Calu3 (cell line): Measurements from ENCODE around the gene SMARCA4. TPM values are rescaled to one million over a fixed set of nuclear protein-coding genes. Genes with fewer than 3 reads are reported as not detected.
A peak's percentile ranks its signal among the peaks of the same experiment; 100 is the strongest.
"Not testable (repeated sequence)": the region's sequence is repeated elsewhere in the genome, so short reads cannot be mapped to it uniquely, and the experiment has no call there.

ENCODE experiments used
- BruUV-seq: library from RNA; stranded (reverse); fragments of 400-500 nt; replicated peaks from 2 replicates; lab custom pipeline; 2021; lab: Mats Ljungman, UMichigan
- CTCF ChIA-PET: fragments of 300-600 bp; sonication (Branson Sonifier 250); formaldehyde crosslinking; loops from one replicate; lab custom pipeline; 2022; ENCODE audit warnings: antibody characterized with exemption; lab: Charles Lee
- DNase-seq: peaks from one replicate; pipeline ENCODE4 v3.0.0; 2022
- H3K27ac Mint-ChIP-seq: one replicate; pipeline ENCODE4 v1.8.0; 2022; ENCODE audit warnings: mixed read lengths; ENCODE audit not compliant: unreplicated experiment
- H3K27me3 Mint-ChIP-seq: one replicate; pipeline ENCODE4 v1.8.0; 2022; ENCODE audit warnings: mixed read lengths; ENCODE audit not compliant: unreplicated experiment
- H3K36me3 Mint-ChIP-seq: one replicate; pipeline ENCODE4 v1.8.0; 2022; ENCODE audit warnings: mild to moderate bottlenecking, moderate library complexity, mixed read lengths; ENCODE audit not compliant: insufficient read depth, unreplicated experiment
- H3K4me1 Mint-ChIP-seq: one replicate; pipeline ENCODE4 v1.8.0; 2022; ENCODE audit warnings: mild to moderate bottlenecking, low read depth, mixed read lengths; ENCODE audit not compliant: unreplicated experiment
- H3K4me3 Mint-ChIP-seq: one replicate; pipeline ENCODE4 v1.8.0; 2022; ENCODE audit warnings: mild to moderate bottlenecking, low read depth, moderate library complexity, mixed read lengths; ENCODE audit not compliant: unreplicated experiment
- H3K9me3 Mint-ChIP-seq: one replicate; pipeline ENCODE4 v1.8.0; 2022; ENCODE audit warnings: low read depth, mixed read lengths; ENCODE audit not compliant: unreplicated experiment
- intact Hi-C: fragments of 100-400 bp; cut with micrococcal nuclease; formaldehyde crosslinking; loops from one replicate; pipeline ENCODE4 v1.10.0; 2022; ENCODE audit not compliant: unreplicated experiment
- total RNA-seq: library from RNA; stranded (reverse); gene quantifications from 2 replicates; pipeline ENCODE4 v1.2.3, GENCODE V29; 2022
- TF ChIP-seq, protein P1 (sequence below): fragments of 200-600 bp; IDR thresholded peaks from one replicate; pipeline ENCODE4 v1.8.0; 2022; ENCODE audit warnings: antibody characterized with exemption; ENCODE audit not compliant: unreplicated experiment

SMARCA4 gene
- total RNA-seq, 1 experiment from 2014 or later: 116 TPM

DNA sequence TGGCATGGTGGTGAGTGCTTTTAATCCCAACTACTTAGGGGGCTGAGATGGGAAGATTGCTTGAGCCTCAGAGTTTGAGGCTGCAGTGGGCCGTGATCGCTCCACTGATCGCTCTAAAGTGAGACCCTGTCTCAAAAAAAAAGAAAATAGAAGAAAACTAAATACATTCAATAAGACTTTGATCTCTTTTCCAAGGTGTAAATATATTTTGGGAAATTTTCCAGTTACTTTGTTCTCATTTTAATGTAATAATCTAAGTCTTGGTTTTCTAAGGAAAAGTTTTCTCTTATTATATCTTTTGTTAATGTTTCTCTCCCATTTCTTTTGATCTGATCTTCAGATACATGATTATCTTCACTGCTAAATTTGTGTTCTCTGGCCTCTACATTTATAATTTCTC is 138.0 kb downstream of the SMARCA4 start:
- peak overlapping the region; percentile 96 for H3K27ac Mint-ChIP-seq
- no peaks in the 10 kb centered on the region for H3K9me3 Mint-ChIP-seq
- H3K4me1 Mint-ChIP-seq: peaks cover 15% of the 10 kb centered on the region
- no peak overlapping the region for H3K4me3 Mint-ChIP-seq
- no TSS peak for BruUV-seq
- DNase-seq: no peak
- H3K36me3 Mint-ChIP-seq: peaks cover 91% of the 10 kb centered on the region
- intact Hi-C loops: no loop called here
- CTCF ChIA-PET: no interaction called here
- no peaks in the 10 kb centered on the region for H3K27me3 Mint-ChIP-seq
- TF ChIP-seq, protein P1, sequence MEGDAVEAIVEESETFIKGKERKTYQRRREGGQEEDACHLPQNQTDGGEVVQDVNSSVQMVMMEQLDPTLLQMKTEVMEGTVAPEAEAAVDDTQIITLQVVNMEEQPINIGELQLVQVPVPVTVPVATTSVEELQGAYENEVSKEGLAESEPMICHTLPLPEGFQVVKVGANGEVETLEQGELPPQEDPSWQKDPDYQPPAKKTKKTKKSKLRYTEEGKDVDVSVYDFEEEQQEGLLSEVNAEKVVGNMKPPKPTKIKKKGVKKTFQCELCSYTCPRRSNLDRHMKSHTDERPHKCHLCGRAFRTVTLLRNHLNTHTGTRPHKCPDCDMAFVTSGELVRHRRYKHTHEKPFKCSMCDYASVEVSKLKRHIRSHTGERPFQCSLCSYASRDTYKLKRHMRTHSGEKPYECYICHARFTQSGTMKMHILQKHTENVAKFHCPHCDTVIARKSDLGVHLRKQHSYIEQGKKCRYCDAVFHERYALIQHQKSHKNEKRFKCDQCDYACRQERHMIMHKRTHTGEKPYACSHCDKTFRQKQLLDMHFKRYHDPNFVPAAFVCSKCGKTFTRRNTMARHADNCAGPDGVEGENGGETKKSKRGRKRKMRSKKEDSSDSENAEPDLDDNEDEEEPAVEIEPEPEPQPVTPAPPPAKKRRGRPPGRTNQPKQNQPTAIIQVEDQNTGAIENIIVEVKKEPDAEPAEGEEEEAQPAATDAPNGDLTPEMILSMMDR: no peak

GRCh38 chr19:11100049-11100448 is 139.2 kb downstream of the SMARCA4 start:
- TF ChIP-seq, protein P1: no peak
- DNase-seq: no peak
- no TSS peak for BruUV-seq
- Mint-ChIP-seq H3K9me3 (no peaks in the 10 kb centered on the region), H3K27ac (peak overlapping the region; percentile 96), H3K36me3 (peaks cover 91% of the 10 kb centered on the region), H3K4me3 (peak overlapping the region; percentile 52), H3K4me1 (peaks cover 15% of the 10 kb centered on the region), H3K27me3 (no peaks in the 10 kb centered on the region)
- CTCF ChIA-PET: no interaction called here
- intact Hi-C loops: no loop called here

DNA sequence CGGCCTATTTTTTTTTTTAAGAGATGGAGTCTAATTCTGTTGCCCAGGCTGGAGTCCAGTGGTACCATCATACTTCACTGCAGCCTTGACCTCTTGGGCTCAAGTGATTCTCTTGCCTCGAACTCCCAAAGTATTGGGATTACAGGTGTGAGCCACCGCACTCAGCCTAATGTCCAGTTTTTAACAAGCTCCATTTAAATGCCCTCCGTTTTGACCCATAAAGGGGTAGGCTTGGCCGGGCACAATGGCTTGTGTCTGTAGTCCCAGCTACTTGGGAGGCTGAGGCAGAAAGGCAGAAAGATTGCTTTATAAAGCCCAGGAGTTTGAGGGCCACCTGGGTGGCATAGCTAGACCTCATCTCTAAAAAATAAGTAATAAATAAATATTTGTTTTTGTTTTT is 140.2 kb downstream of the SMARCA4 start:
- Mint-ChIP-seq H3K4me3 (no peak overlapping the region), H3K36me3 (peaks cover 91% of the 10 kb centered on the region), H3K27me3 (no peaks in the 10 kb centered on the region), H3K9me3 (no peaks in the 10 kb centered on the region), H3K4me1 (peaks cover 12% of the 10 kb centered on the region), H3K27ac (no peak overlapping the region)
- no peak for DNase-seq
- CTCF ChIA-PET: no interaction called here
- no TSS peak for BruUV-seq
- TF ChIP-seq, protein P1: no peak
- intact Hi-C loops: no loop called here

- H3K36me3 Mint-ChIP-seq: peaks cover 91% of the 10 kb centered on the region
- TSS peak; percentile 0 for BruUV-seq
- H3K4me3 Mint-ChIP-seq: no peak overlapping the region
- TF ChIP-seq, protein P1: no peak
- CTCF ChIA-PET: no interaction called here
- H3K27ac Mint-ChIP-seq: peak overlapping the region; percentile 50
- H3K9me3 Mint-ChIP-seq: no peaks in the 10 kb centered on the region
- DNase-seq: no peak
- H3K27me3 Mint-ChIP-seq: no peaks in the 10 kb centered on the region
- peaks cover 7% of the 10 kb centered on the region for H3K4me1 Mint-ChIP-seq
- intact Hi-C loops: no loop called here
These were observed 142.1 kb downstream of the SMARCA4 start for GRCh38 chr19:11102944-11103343.

- H3K4me1 Mint-ChIP-seq, H3K9me3 Mint-ChIP-seq, CTCF ChIA-PET: not testable (repeated sequence)
These were observed 142.8 kb downstream of the SMARCA4 start for GRCh38 chr19:11103667-11104066.

More at GRCh38 chr19:11103667-11104066, 142.8 kb downstream of the SMARCA4 start:
- BruUV-seq, H3K27me3 Mint-ChIP-seq, DNase-seq, intact Hi-C loops, H3K4me3 Mint-ChIP-seq: not testable (repeated sequence)
- H3K36me3 Mint-ChIP-seq: peaks cover 94% of the 10 kb centered on the region
- H3K27ac Mint-ChIP-seq: peak overlapping the region; percentile 50
